Testis (tissue), 3 donors: ENCODE measurements around the gene TM9SF3. TPM values are rescaled to one million over a fixed set of nuclear protein-coding genes. Genes with fewer than 3 reads are reported as not detected.

Experiments
- DNase-seq: peaks from one replicate; pipeline ENCODE4 v3.0.0-alpha.2; 2019
- H3K27ac ChIP-seq, 2 donors: fragments of 200-600 bp; sonication (generic); one replicate each; pipeline ENCODE4 v1.5.1; 2019
- H3K27me3 ChIP-seq: fragments of 200-600 bp; sonication (generic); one replicate; pipeline ENCODE4 v1.5.1; 2019
- H3K36me3 ChIP-seq: fragments of 200-600 bp; sonication (generic); one replicate; pipeline ENCODE4 v1.5.1; 2017; ENCODE audit warnings: low read depth; ENCODE audit errors: missing control alignments
- H3K4me1 ChIP-seq: fragments of 200-600 bp; sonication (generic); one replicate; pipeline ENCODE4 v1.5.1; 2019
- H3K4me3 ChIP-seq, 2 donors: fragments of 200-600 bp; sonication (generic); one replicate each; pipeline ENCODE4 v1.5.1; 2017 to 2019
- H3K9me3 ChIP-seq: fragments of 200-600 bp; sonication (generic); one replicate; pipeline ENCODE4 v1.5.1; 2017
- CTCF ChIP-seq, 3 experiments: fragments of 450-650 bp in 2 of 3; fragments of 200-600 bp in 1 of 3; sonication (generic) in 1 of 3; IDR thresholded peaks; one replicate each; pipeline ENCODE4 v1.5.1; 2016 to 2019; ENCODE audit warnings: antibody characterized with exemption in 3 of 3, mild to moderate bottlenecking in 2 of 3, moderate library complexity in 1 of 3
- POLR2A ChIP-seq: fragments of 450-650 bp; IDR thresholded peaks from one replicate; pipeline ENCODE4 v1.6.1; 2017; ENCODE audit warnings: antibody characterized with exemption, mild to moderate bottlenecking, moderate library complexity
- WGBS, 2 donors: methylation state at CpG; one replicate each; pipeline ENCODE4 v1.1.5; 2018; 5-methylcytosine and 5-hydroxymethylcytosine counted together
- intact Hi-C: fragments of 100-400 bp; cut with DNase I; formaldehyde crosslinking; loops from one replicate; pipeline ENCODE4 v1.15.1; 2023; ENCODE audit warnings: low total_unique reads
- polyA plus RNA-seq: library from polyadenylated mRNA; stranded (reverse); fragments of 350-450 nt; fragmentation: Illumina TruSeq; extraction: RNeasy Lipid Tissue Mini Kit (QIAGEN cat#74804); gene quantifications from one replicate; pipeline ENCODE4 v1.2.3, GENCODE V29; 2014; ENCODE audit warnings: low read depth, low replicate concordance; ENCODE audit not compliant: insufficient read depth
- small RNA-seq, 2 donors: library from RNA; depleted of rRNA; stranded (forward); fragments of <200 nt; gene quantifications; one replicate each; pipeline ENCODE3, GENCODE V24; 2016
- total RNA-seq, 2 donors: library from RNA; depleted of rRNA; stranded (reverse); fragments of >200 nt; gene quantifications; one replicate each; pipeline ENCODE4 v1.2.3, GENCODE V29; 2016

TM9SF3 gene
- total and polyA plus RNA-seq, 3 donors from 2014 or later = 67.8 to 69.8 (median 69.3) TPM

GRCh38 chr10:96468845-96469244 is 118.0 kb downstream of the TM9SF3 start:
- no peak for TF ChIP-seq POLR2A
- TF ChIP-seq CTCF (IDR thresholded peaks at IDR 0.05) = no peak
- Histone ChIP-seq H3K9me3 (no peaks in the 10 kb centered on the region), H3K27me3 (no peaks in the 10 kb centered on the region), H3K36me3 (no peaks in the 10 kb centered on the region), H3K4me3 (no peak overlapping the region), H3K4me1 (no peaks in the 10 kb centered on the region), H3K27ac (no peak overlapping the region)
- intact Hi-C loops = no loop called here
- WGBS, 2 donors = 67 to 77% methylated on average over 5 of the region's 5 CpGs
- DNase-seq = no peak

Small RNA genes lying within 50 kb of the gene (small RNA-seq; reads per million reads assigned to genes)
- 0 reads per million in 2 donors for gene RNA5SP324

Other genes starting within 250 kb of the TM9SF3 start
- gene OPALIN, start 228.0 kb downstream of the TM9SF3 start, total RNA-seq = not detected
- not detected for gene OPALIN, start 228.0 kb downstream of the TM9SF3 start, polyA plus RNA-seq
- under 1 TPM; 0.39 to 0.68 TPM for gene TLL2, start 73.1 kb downstream of the TM9SF3 start, total RNA-seq
- 0.67 TPM for gene TLL2, start 73.1 kb downstream of the TM9SF3 start, polyA plus RNA-seq
- 10 to 100 TPM in 1 of 2 donors, 1 to 10 TPM in 1; 6.6 to 10.0 TPM for gene PIK3AP1, start 133.5 kb upstream of the TM9SF3 start, total RNA-seq
- 6.5 TPM for gene PIK3AP1, start 133.5 kb upstream of the TM9SF3 start, polyA plus RNA-seq
- 10 to 100 TPM; 40.0 to 68.3 TPM for gene LCOR, start 245.3 kb upstream of the TM9SF3 start, total RNA-seq
- 11.6 TPM for gene LCOR, start 245.3 kb upstream of the TM9SF3 start, polyA plus RNA-seq